SK-N-MC (cell line): ENCODE data around the gene FAM3C.

Source experiments
- EZH2 ChIP-seq: fragments of 200-600 bp; sonication (generic); IDR thresholded peaks from one replicate; pipeline ENCODE4 v1.6.1; 2017; ENCODE audit warnings: antibody characterized with exemption
- FOXP2 ChIP-seq: optimal IDR thresholded peaks from 2 replicates; pipeline ENCODE3; 2011; ENCODE audit warnings: mild to moderate bottlenecking, moderate library complexity; ENCODE audit not compliant: insufficient read depth; ENCODE audit errors: extremely low read length, control extremely low read depth
- POLR2AphosphoS5 ChIP-seq: IDR thresholded peaks from 2 replicates; pipeline ENCODE4 v1.6.1; 2012; ENCODE audit warnings: mild to moderate bottlenecking, low read depth, low read length, borderline replicate concordance

- TF ChIP-seq EZH2 (no peak), FOXP2 (no peak), POLR2AphosphoS5 (no peak)
These were observed 59.5 kb downstream of the FAM3C start for GRCh38 chr7:121336579-121336978.
